Gastrocnemius medialis (tissue), 4 donors: ENCODE data around the gene ZNF727. TPM values are rescaled to one million over a fixed set of nuclear protein-coding genes. Genes with fewer than 3 reads are reported as not detected.
"Not testable (repeated sequence)": the region's sequence is repeated elsewhere in the genome, so short reads cannot be mapped to it uniquely, and the experiment has no call there.

Experiments used
- ATAC-seq, 2 donors: fragments of 150-250 bp; one replicate each; pipeline ENCODE4 v1.9.1; 2016
- DNase-seq, 2 donors: peaks; one replicate each; pipeline ENCODE4 v3.0.0-alpha.2; 2019
- H3K27ac ChIP-seq, 4 donors: fragments of 200-600 bp; sonication (generic); 1 replicate in 1 of 4; 2 replicates in 3 of 4; pipeline ENCODE4 v1.5.1; 2016 to 2018; ENCODE audit warnings: mild to moderate bottlenecking in 2 of 4, moderate library complexity in 1 of 4
- H3K27me3 ChIP-seq, 3 donors: fragments of 200-600 bp; sonication (generic) in 2 of 3; 1 replicate in 1 of 3; 2 replicates in 2 of 3; pipeline versions ENCODE4 v1.5.1 to v1.6.0; 2016 to 2019; ENCODE audit warnings: mild to moderate bottlenecking in 1 of 3, moderate library complexity in 1 of 3
- H3K36me3 ChIP-seq, 2 donors: fragments of 200-600 bp; sonication (generic) in 1 of 2; one replicate each; pipeline ENCODE4 v1.5.1; 2017 to 2018
- H3K4me1 ChIP-seq, 2 donors: fragments of 200-600 bp; sonication (generic) in 1 of 2; one replicate each; pipeline ENCODE4 v1.5.1; 2016 to 2017; ENCODE audit warnings: mild to moderate bottlenecking in 2 of 2
- H3K4me3 ChIP-seq, 4 donors: fragments of 200-600 bp; sonication (generic) in 3 of 4; 1 replicate in 1 of 4; 2 replicates in 3 of 4; pipeline ENCODE4 v1.5.1; 2016 to 2019; ENCODE audit warnings: mild to moderate bottlenecking in 2 of 4
- H3K9me3 ChIP-seq, 3 donors: fragments of 200-600 bp; sonication (generic) in 2 of 3; 1 replicate in 1 of 3; 2 replicates in 2 of 3; pipeline ENCODE4 v1.5.1; 2016 to 2019
- POLR2A ChIP-seq, 2 donors: fragments of 450-650 bp; IDR thresholded peaks; one replicate each; pipeline ENCODE4 v1.6.1; 2017; ENCODE audit warnings: antibody characterized with exemption in 2 of 2, mild to moderate bottlenecking in 2 of 2, moderate library complexity in 2 of 2
- in situ Hi-C, 4 donors: fragments of 200-750 bp; cut with MboI; loops; one replicate each; pipeline versions ENCODE4 v1.15.0 to v1.8.0; 2017; ENCODE audit warnings: low sequenced_read_pairs in 4 of 4
- intact Hi-C: fragments of 100-400 bp; cut with DNase I; formaldehyde crosslinking; loops from one replicate; pipeline ENCODE4 v1.15.1; 2023; ENCODE audit warnings: low total_unique reads
- total RNA-seq, 4 donors: library from RNA; depleted of rRNA; stranded (reverse); fragments of >200 nt; gene quantifications; one replicate each; pipeline versions ENCODE4 v1.1.0 to v1.2.3, GENCODE V29; 2016
- TF ChIP-seq, protein P1 (sequence below), 5 experiments: fragments of 450-650 bp in 3 of 5; fragments of 200-600 bp in 2 of 5; sonication (generic) in 2 of 5; IDR thresholded peaks in 4 of 5; conservative IDR thresholded peaks in 1 of 5; 1 replicate in 4 of 5; 2 replicates in 1 of 5; pipeline ENCODE4 v1.5.1; 2016 to 2019; ENCODE audit warnings: antibody characterized with exemption in 5 of 5, mild to moderate bottlenecking in 3 of 5, moderate library complexity in 3 of 5

ZNF727 gene
- total RNA-seq, 4 donors from 2014 or later, result 0.13 to 3.3 (median 0.88) TPM

- DNase-seq, result no peak
- intact Hi-C loops, result no loop called here
Observed at GRCh38 chr7:64046041-64046389, 781 bp downstream of the ZNF727 start.

GRCh38 chr7:64077837-64078698 lies 32.8 kb downstream of the ZNF727 start:
- H3K4me1 ChIP-seq, DNase-seq, H3K27ac ChIP-seq, ATAC-seq, H3K27me3 ChIP-seq, in situ Hi-C loops, intact Hi-C loops: not testable (repeated sequence)
- Histone ChIP-seq H3K36me3 (peaks cover 0 to 74% of the 10 kb centered on the region in 2 donors), H3K4me3 (peak overlapping the region in 1 of 4 donors; percentile 28), H3K9me3 (peaks cover 0 to 97% (median 23%) of the 10 kb centered on the region in 3 donors)

More at GRCh38 chr7:64046041-64046389, 781 bp downstream of the ZNF727 start:
- Histone ChIP-seq H3K9me3 (no peaks in the 10 kb centered on the region), H3K4me3 (peak overlapping the region; percentile 42 to 70 (median 62)), H3K27me3 (no peaks in the 10 kb centered on the region), H3K36me3 (no peaks in the 10 kb centered on the region), H3K4me1 (no peaks in the 10 kb centered on the region), H3K27ac (peak overlapping the region in 3 of 4 donors; percentile 68 to 77 (median 73))
- TF ChIP-seq POLR2A (IDR thresholded peaks at IDR 0.05), result no peak
- TF ChIP-seq, protein P1, sequence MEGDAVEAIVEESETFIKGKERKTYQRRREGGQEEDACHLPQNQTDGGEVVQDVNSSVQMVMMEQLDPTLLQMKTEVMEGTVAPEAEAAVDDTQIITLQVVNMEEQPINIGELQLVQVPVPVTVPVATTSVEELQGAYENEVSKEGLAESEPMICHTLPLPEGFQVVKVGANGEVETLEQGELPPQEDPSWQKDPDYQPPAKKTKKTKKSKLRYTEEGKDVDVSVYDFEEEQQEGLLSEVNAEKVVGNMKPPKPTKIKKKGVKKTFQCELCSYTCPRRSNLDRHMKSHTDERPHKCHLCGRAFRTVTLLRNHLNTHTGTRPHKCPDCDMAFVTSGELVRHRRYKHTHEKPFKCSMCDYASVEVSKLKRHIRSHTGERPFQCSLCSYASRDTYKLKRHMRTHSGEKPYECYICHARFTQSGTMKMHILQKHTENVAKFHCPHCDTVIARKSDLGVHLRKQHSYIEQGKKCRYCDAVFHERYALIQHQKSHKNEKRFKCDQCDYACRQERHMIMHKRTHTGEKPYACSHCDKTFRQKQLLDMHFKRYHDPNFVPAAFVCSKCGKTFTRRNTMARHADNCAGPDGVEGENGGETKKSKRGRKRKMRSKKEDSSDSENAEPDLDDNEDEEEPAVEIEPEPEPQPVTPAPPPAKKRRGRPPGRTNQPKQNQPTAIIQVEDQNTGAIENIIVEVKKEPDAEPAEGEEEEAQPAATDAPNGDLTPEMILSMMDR (IDR thresholded peaks at IDR 0.05 in 4 of 5, conservative IDR thresholded peaks at IDR 0.05 in 1 of 5), result no peak
- no peak for ATAC-seq
- in situ Hi-C loops, result no loop called here

GRCh38 chr7:64078699-64078994 lies 33.4 kb downstream of the ZNF727 start:
- peaks cover 0 to 93% (median 22%) of the 10 kb centered on the region in 3 donors for H3K9me3 ChIP-seq
- no peak for TF ChIP-seq POLR2A (IDR thresholded peaks at IDR 0.05)
- TF ChIP-seq, protein P1 (IDR thresholded peaks at IDR 0.05 in 4 of 5, conservative IDR thresholded peaks at IDR 0.05 in 1 of 5), result no peak

GRCh38 chr7:64087501-64087900 lies 42.3 kb downstream of the ZNF727 start:
- peaks cover 0 to 6% of the 10 kb centered on the region in 2 donors for H3K36me3 ChIP-seq
- intact Hi-C loops, result no loop called here
- in situ Hi-C loops, result no loop called here
- no peaks in the 10 kb centered on the region for H3K4me1 ChIP-seq
- H3K27ac ChIP-seq, result no peak overlapping the region
- ATAC-seq (no peak), DNase-seq (no peak)
- no peaks in the 10 kb centered on the region for H3K27me3 ChIP-seq
- peaks cover 0 to 33% (median 3%) of the 10 kb centered on the region in 3 donors for H3K9me3 ChIP-seq
- TF ChIP-seq POLR2A (IDR thresholded peaks at IDR 0.05), result no peak
- TF ChIP-seq, protein P1 (IDR thresholded peaks at IDR 0.05 in 4 of 5, conservative IDR thresholded peaks at IDR 0.05 in 1 of 5), result no peak
- no peak overlapping the region for H3K4me3 ChIP-seq

More at GRCh38 chr7:64078699-64078994, 33.4 kb downstream of the ZNF727 start:
- Histone ChIP-seq H3K27me3 (no peaks in the 10 kb centered on the region), H3K36me3 (peaks cover 0 to 74% of the 10 kb centered on the region in 2 donors), H3K27ac (no peak overlapping the region), H3K4me3 (peak overlapping the region in 1 of 4 donors; percentile 28), H3K4me1 (no peaks in the 10 kb centered on the region)
- in situ Hi-C loops (no loop called here), intact Hi-C loops (no loop called here)
- ATAC-seq (no peak), DNase-seq (no peak)

- intact Hi-C loops, in situ Hi-C loops: not testable (repeated sequence)
- peaks cover 0 to 29% (median 3%) of the 10 kb centered on the region in 3 donors for H3K9me3 ChIP-seq
Observed at GRCh38 chr7:64088863-64089262, 43.6 kb downstream of the ZNF727 start.

More at GRCh38 chr7:64088863-64089262, 43.6 kb downstream of the ZNF727 start:
- not testable (repeated sequence) for H3K27ac ChIP-seq, H3K4me1 ChIP-seq, H3K4me3 ChIP-seq, H3K36me3 ChIP-seq, DNase-seq, ATAC-seq, H3K27me3 ChIP-seq

Other genes with a start within 250 kb of the ZNF727 start
- not detected for gene ZNF722, start 46.6 kb upstream of the ZNF727 start, total RNA-seq
- gene ZNF735, start 161.8 kb downstream of the ZNF727 start, total RNA-seq, result not detected
- not detected for gene ZNF679, start 183.0 kb downstream of the ZNF727 start, total RNA-seq